CD4-positive, alpha-beta memory T cell (primary cell): Measurements from ENCODE around the gene HAUS7. TPM values are rescaled to one million over a fixed set of nuclear protein-coding genes. Genes with fewer than 3 reads are reported as not detected.

Experiments
- CTCF ChIA-PET: fragments of 350-600 bp; sonication (Branson Sonifier 250); formaldehyde crosslinking; loops from one replicate; lab custom pipeline; 2021; ENCODE audit warnings: inconsistent platforms; ENCODE audit not compliant: partially characterized antibody; lab: Charles Lee
- POLR2A ChIA-PET: fragments of 350-600 bp; sonication (Branson Sonifier 250); formaldehyde crosslinking; loops from one replicate; lab custom pipeline; 2021; ENCODE audit not compliant: partially characterized antibody; lab: Charles Lee
- DNase-seq, 5 donors: peaks; one replicate each; pipeline versions ENCODE4 v3.0.0 to v3.0.0-alpha.2; 2020 to 2022; ENCODE audit warnings: mixed read lengths in 1 of 5
- H3K27ac ChIP-seq: one replicate; pipeline ENCODE4 v1.7.0; 2013; ENCODE audit warnings: low read depth, low read length
- H3K27me3 ChIP-seq: 2 replicates; pipeline ENCODE4 v1.7.0; 2013; ENCODE audit warnings: mild to moderate bottlenecking, low read length, moderate library complexity; ENCODE audit not compliant: insufficient read depth
- H3K36me3 ChIP-seq: 2 replicates; pipeline ENCODE4 v1.7.0; 2013; ENCODE audit warnings: mild to moderate bottlenecking, low read length, moderate library complexity; ENCODE audit not compliant: insufficient read depth
- H3K4me1 ChIP-seq: 2 replicates; pipeline ENCODE4 v1.7.0; 2013; ENCODE audit warnings: mild to moderate bottlenecking, low read length, moderate library complexity; ENCODE audit not compliant: insufficient read depth
- H3K4me3 ChIP-seq, 2 donors: one replicate each; pipeline ENCODE4 v1.7.0; 2013; ENCODE audit warnings: low read length in 2 of 2, mild to moderate bottlenecking in 1 of 2
- H3K9me3 ChIP-seq, 2 donors: one replicate each; pipeline ENCODE4 v1.7.0; 2013; ENCODE audit warnings: low read length in 2 of 2, control low read depth in 1 of 2; ENCODE audit not compliant: control insufficient read depth in 1 of 2
- H3K27ac Mint-ChIP-seq, 7 donors: one replicate each; pipeline ENCODE4 v1.8.0; 2020 to 2021; ENCODE audit warnings: mixed read lengths in 7 of 7, mild to moderate bottlenecking in 6 of 7, inconsistent platforms in 3 of 7, moderate library complexity in 3 of 7
- H3K27me3 Mint-ChIP-seq, 2 donors: one replicate each; pipeline ENCODE4 v1.8.0; 2020 to 2021; ENCODE audit warnings: mixed read lengths in 2 of 2
- H3K36me3 Mint-ChIP-seq, 2 donors: one replicate each; pipeline ENCODE4 v1.8.0; 2020 to 2021; ENCODE audit warnings: mixed read lengths in 2 of 2, inconsistent platforms in 1 of 2, mild to moderate bottlenecking in 1 of 2
- H3K4me1 Mint-ChIP-seq, 4 donors: one replicate each; pipeline ENCODE4 v1.8.0; 2020 to 2021; ENCODE audit warnings: mixed read lengths in 4 of 4, mild to moderate bottlenecking in 1 of 4
- H3K4me3 Mint-ChIP-seq, 8 donors: one replicate each; pipeline ENCODE4 v1.8.0; 2020 to 2021; ENCODE audit warnings: mixed read lengths in 8 of 8, mild to moderate bottlenecking in 7 of 8, moderate library complexity in 6 of 8, inconsistent platforms in 3 of 8
- H3K9me3 Mint-ChIP-seq, 8 donors: one replicate each; pipeline ENCODE4 v1.8.0; 2020 to 2021; ENCODE audit warnings: mixed read lengths in 8 of 8, mild to moderate bottlenecking in 5 of 8, inconsistent platforms in 3 of 8, moderate library complexity in 1 of 8
- intact Hi-C: fragments of 100-400 bp; cut with micrococcal nuclease; formaldehyde crosslinking; loops from one replicate; pipeline ENCODE4 v1.15.1; 2023
- polyA plus RNA-seq, 2 donors: library from polyadenylated mRNA; unstranded; fragments of 300-500 nt; fragmentation: Illumina TruSeq; gene quantifications; one replicate each; pipeline ENCODE4 v1.2.3, GENCODE V29; 2021
- total RNA-seq, 2 experiments: library from RNA; stranded (reverse); gene quantifications; one replicate each; pipeline ENCODE4 v1.2.3, GENCODE V29; 2021

HAUS7 gene
- total and polyA plus RNA-seq, 4 experiments from 2014 or later: 29.7 to 33.8 (median 31.8) TPM

DNA sequence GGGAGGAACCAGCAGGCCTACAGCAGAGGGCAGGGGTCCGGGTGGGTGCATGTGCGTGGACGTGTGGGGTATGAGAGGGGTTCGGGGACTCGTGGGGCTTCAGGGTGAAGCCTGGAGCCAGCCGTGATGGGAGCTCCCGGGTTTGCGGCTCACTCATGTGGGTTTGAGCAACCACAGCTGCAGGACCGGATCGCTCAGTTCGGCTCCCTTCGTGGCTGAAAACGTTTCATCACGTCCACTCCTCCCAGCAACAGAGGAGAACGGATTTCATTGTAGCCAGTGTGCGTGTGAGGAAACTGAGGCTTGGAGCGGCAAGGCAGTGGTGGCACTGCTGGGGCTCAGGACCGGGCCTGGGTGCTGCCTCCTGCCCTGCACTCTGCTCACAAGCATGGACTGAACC lies 35.0 kb upstream of the HAUS7 start:
- Mint-ChIP-seq H3K4me3 (no peak overlapping the region), H3K27ac (no peak overlapping the region), H3K9me3 (peaks cover 0 to 1% (median 0%) of the 10 kb centered on the region in 8 donors), H3K36me3 (no peaks in the 10 kb centered on the region), H3K4me1 (peaks cover 0 to 7% (median 3%) of the 10 kb centered on the region in 4 donors), H3K27me3 (no peaks in the 10 kb centered on the region)
- intact Hi-C loops: loop anchor here (5.0 kb wide), 1 partner anchor 103 kb away; the partner anchor contains the start of gene PNMA6E
- Histone ChIP-seq H3K4me1 (no peaks in the 10 kb centered on the region), H3K27ac (no peak overlapping the region), H3K4me3 (no peak overlapping the region), H3K36me3 (no peaks in the 10 kb centered on the region), H3K9me3 (no peaks in the 10 kb centered on the region), H3K27me3 (no peaks in the 10 kb centered on the region)
- no peak for DNase-seq
- POLR2A ChIA-PET: no interaction called here
- CTCF ChIA-PET: interaction anchor here (4.1 kb wide), 1 partner anchor 32 kb away, joined by 63 read pairs; the partner anchor contains the start of gene HAUS7

- H3K27me3 Mint-ChIP-seq: no peaks in the 10 kb centered on the region
- no peak overlapping the region for H3K4me3 ChIP-seq
- no peaks in the 10 kb centered on the region for H3K4me1 ChIP-seq
- H3K27me3 ChIP-seq: no peaks in the 10 kb centered on the region
- H3K4me3 Mint-ChIP-seq: no peak overlapping the region
- H3K27ac ChIP-seq: no peak overlapping the region
- POLR2A ChIA-PET: no interaction called here
- intact Hi-C loops: loop anchor here (5.0 kb wide), 1 partner anchor 102 kb away; the partner anchor contains the start of gene PNMA6E
- peaks cover 0 to 7% (median 3%) of the 10 kb centered on the region in 4 donors for H3K4me1 Mint-ChIP-seq
- no peaks in the 10 kb centered on the region for H3K9me3 ChIP-seq
- H3K36me3 ChIP-seq: no peaks in the 10 kb centered on the region
- H3K27ac Mint-ChIP-seq: no peak overlapping the region
- CTCF ChIA-PET: interaction anchor here (4.1 kb wide), 1 partner anchor 31 kb away, joined by 63 read pairs; the partner anchor contains the start of gene HAUS7
- peaks cover 0 to 1% (median 0%) of the 10 kb centered on the region in 8 donors for H3K9me3 Mint-ChIP-seq
- DNase-seq: no peak
- H3K36me3 Mint-ChIP-seq: no peaks in the 10 kb centered on the region
These were observed 34.2 kb upstream of the HAUS7 start for GRCh38 chrX:153504445-153505016.

DNA sequence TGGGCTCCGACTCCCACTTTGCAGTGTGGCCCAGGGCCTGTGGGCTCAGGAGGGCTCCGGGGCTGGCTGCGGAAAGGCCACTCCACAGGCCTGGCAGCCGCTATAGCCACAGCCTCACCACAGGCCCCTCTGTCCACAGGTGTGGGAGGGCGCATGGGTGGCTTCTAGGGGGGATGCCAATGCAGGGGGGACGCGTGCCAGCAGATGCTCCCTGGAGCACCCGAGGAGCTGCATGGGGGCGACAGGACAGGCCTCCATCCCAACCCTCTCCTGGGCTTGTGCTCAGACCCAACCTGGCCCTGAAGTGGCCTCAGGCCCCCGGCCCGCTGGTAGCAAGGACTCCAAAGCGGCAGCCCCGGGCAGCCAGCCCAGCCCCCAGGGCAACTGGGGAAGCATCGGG lies 32.4 kb upstream of the HAUS7 start:
- Histone ChIP-seq H3K9me3 (no peaks in the 10 kb centered on the region), H3K27ac (no peak overlapping the region), H3K4me1 (no peaks in the 10 kb centered on the region), H3K4me3 (no peak overlapping the region), H3K27me3 (no peaks in the 10 kb centered on the region), H3K36me3 (no peaks in the 10 kb centered on the region)
- intact Hi-C loops: no loop called here
- Mint-ChIP-seq H3K27me3 (no peaks in the 10 kb centered on the region), H3K36me3 (no peaks in the 10 kb centered on the region), H3K4me3 (no peak overlapping the region), H3K4me1 (peaks cover 0 to 5% (median 3%) of the 10 kb centered on the region in 4 donors), H3K27ac (no peak overlapping the region), H3K9me3 (peaks cover 0 to 1% (median 0%) of the 10 kb centered on the region in 8 donors)
- no peak for DNase-seq
- CTCF ChIA-PET: no interaction called here
- POLR2A ChIA-PET: no interaction called here

DNA sequence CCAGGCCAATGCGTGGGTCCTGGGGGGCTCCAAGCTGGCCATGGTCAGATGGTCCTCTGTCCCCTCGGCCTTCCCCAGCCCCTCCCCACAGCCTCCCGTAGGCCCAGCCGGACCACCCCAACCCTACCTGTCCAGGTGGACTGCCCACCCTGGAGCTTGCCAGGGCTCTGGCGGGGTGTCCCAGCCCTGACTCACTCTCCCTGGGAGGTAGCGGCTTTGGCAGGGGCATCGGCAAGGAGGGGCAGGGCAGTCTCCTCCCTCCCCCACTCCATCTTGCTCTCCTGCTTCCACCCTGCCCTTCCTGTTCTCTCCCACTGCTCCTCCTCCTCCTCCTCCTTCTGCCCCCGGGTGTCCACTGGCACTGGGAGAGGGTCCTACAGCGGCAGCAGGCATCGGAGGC lies 31.8 kb upstream of the HAUS7 start:
- H3K27me3 ChIP-seq: no peaks in the 10 kb centered on the region
- Mint-ChIP-seq H3K27me3 (no peaks in the 10 kb centered on the region), H3K36me3 (no peaks in the 10 kb centered on the region), H3K4me3 (no peak overlapping the region), H3K9me3 (peaks cover 0 to 1% (median 0%) of the 10 kb centered on the region in 8 donors), H3K4me1 (no peaks in the 10 kb centered on the region), H3K27ac (no peak overlapping the region)
- H3K4me3 ChIP-seq: no peak overlapping the region
- no peaks in the 10 kb centered on the region for H3K9me3 ChIP-seq
- POLR2A ChIA-PET: no interaction called here
- CTCF ChIA-PET: interaction anchor here (0.9 kb wide), 1 partner anchor 41 kb away, joined by 3 read pairs; no protein-coding TSS in a partner anchor
- H3K27ac ChIP-seq: no peak overlapping the region
- H3K36me3 ChIP-seq: no peaks in the 10 kb centered on the region
- intact Hi-C loops: no loop called here
- no peak for DNase-seq
- no peaks in the 10 kb centered on the region for H3K4me1 ChIP-seq

- Histone ChIP-seq H3K36me3 (no peaks in the 10 kb centered on the region), H3K9me3 (no peaks in the 10 kb centered on the region), H3K27ac (no peak overlapping the region), H3K4me3 (no peak overlapping the region), H3K4me1 (no peaks in the 10 kb centered on the region), H3K27me3 (no peaks in the 10 kb centered on the region)
- CTCF ChIA-PET: interaction anchor here (0.9 kb wide), 1 partner anchor 41 kb away, joined by 3 read pairs; no protein-coding TSS in a partner anchor
- POLR2A ChIA-PET: no interaction called here
- intact Hi-C loops: no loop called here
- no peak for DNase-seq
- no peak overlapping the region for H3K27ac Mint-ChIP-seq
- peaks cover 0 to 1% (median 0%) of the 10 kb centered on the region in 8 donors for H3K9me3 Mint-ChIP-seq
- H3K4me1 Mint-ChIP-seq: no peaks in the 10 kb centered on the region
- no peaks in the 10 kb centered on the region for H3K27me3 Mint-ChIP-seq
- no peak overlapping the region for H3K4me3 Mint-ChIP-seq
- H3K36me3 Mint-ChIP-seq: no peaks in the 10 kb centered on the region
These were observed 31.2 kb upstream of the HAUS7 start for GRCh38 chrX:153501530-153501929.

DNA sequence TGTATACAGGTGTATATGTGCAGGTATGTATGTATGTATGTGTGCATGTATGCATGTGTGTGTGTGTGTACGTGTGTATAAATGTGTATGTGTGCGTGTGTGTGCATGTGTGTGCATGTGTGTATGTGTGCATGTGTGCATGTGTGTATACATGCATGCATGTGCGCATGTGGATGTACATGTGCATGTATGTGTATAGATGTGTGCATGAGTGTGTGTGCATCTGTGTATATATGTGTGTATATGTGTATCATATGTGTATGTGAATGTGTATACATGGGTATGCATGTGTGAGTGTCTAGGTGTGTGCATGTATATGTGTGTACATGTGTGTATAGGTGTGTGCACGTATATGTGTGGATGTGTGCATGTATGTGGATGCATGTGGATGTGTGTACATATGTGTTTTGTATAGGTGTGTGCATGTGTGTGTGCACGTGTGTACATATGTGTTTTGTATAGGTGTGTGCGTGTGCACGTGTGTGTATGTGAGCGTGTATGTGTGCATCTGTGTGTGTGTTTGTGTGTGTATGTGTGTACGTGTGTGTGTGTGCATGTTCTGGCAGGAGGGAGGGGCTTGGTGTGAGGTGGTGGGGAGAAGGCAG lies 30.4 kb upstream of the HAUS7 start:
- no peaks in the 10 kb centered on the region for H3K36me3 Mint-ChIP-seq
- DNase-seq: no peak
- no peaks in the 10 kb centered on the region for H3K27me3 ChIP-seq
- no peak overlapping the region for H3K27ac ChIP-seq
- POLR2A ChIA-PET: no interaction called here
- CTCF ChIA-PET: no interaction called here
- no peaks in the 10 kb centered on the region for H3K4me1 Mint-ChIP-seq
- H3K9me3 Mint-ChIP-seq: peaks cover 0 to 1% (median 0%) of the 10 kb centered on the region in 8 donors
- intact Hi-C loops: no loop called here
- H3K4me1 ChIP-seq: no peaks in the 10 kb centered on the region
- H3K27ac Mint-ChIP-seq: peak overlapping the region in 2 of 7 donors; percentile 33 to 66
- H3K36me3 ChIP-seq: no peaks in the 10 kb centered on the region
- no peak overlapping the region for H3K4me3 ChIP-seq
- no peaks in the 10 kb centered on the region for H3K9me3 ChIP-seq
- no peak overlapping the region for H3K4me3 Mint-ChIP-seq
- no peaks in the 10 kb centered on the region for H3K27me3 Mint-ChIP-seq

- ChIA-PET POLR2A (no interaction called here), CTCF (no interaction called here)
- H3K4me3 ChIP-seq: no peak overlapping the region
- no peak overlapping the region for H3K27ac ChIP-seq
- peaks cover 0 to 1% (median 0%) of the 10 kb centered on the region in 8 donors for H3K9me3 Mint-ChIP-seq
- intact Hi-C loops: no loop called here
- no peaks in the 10 kb centered on the region for H3K27me3 ChIP-seq
- H3K4me1 Mint-ChIP-seq: no peaks in the 10 kb centered on the region
- no peak for DNase-seq
- no peaks in the 10 kb centered on the region for H3K4me1 ChIP-seq
- H3K27me3 Mint-ChIP-seq: no peaks in the 10 kb centered on the region
- H3K36me3 ChIP-seq: no peaks in the 10 kb centered on the region
- H3K36me3 Mint-ChIP-seq: no peaks in the 10 kb centered on the region
- H3K4me3 Mint-ChIP-seq: no peak overlapping the region
- H3K27ac Mint-ChIP-seq: no peak overlapping the region
- no peaks in the 10 kb centered on the region for H3K9me3 ChIP-seq
These were observed 29.5 kb upstream of the HAUS7 start for GRCh38 chrX:153499876-153500275.
